Amniotic epithelial cell (primary cell): ENCODE results near the gene KCNT1.

Source experiments
- DNase-seq: peaks from one replicate; pipeline ENCODE4 v3.0.0-alpha.2; 2010; ENCODE audit warnings: low read depth

The KCNT1 gene

GRCh38 chr9:135747311-135747710 is 45.3 kb downstream of the KCNT1 start:
- no peak for DNase-seq

GRCh38 chr9:135748676-135749075 is 46.7 kb downstream of the KCNT1 start:
- DNase-seq, result no peak

GRCh38 chr9:135749171-135750045 is 47.4 kb downstream of the KCNT1 start:
- no peak for DNase-seq

DNA sequence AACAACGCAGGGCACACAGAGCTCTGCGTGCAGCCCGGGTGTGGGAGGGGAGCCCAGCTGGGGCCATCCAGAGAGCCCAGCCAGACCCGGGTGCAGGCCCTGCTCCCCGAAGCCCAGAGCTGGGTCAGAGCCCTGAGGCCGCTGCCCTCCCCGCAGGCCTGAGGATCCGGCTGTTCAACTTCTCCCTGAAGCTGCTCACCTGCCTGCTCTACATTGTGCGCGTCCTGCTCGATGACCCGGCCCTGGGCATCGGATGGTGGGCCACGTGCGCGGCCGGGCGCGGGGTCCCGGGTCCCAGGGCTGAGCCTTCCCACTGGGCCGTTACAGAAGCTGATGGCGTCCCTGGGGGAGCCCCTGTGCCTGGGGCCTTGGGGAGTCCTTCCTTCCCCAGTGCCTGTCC is 48.8 kb downstream of the KCNT1 start:
- DNase-seq, result no peak

GRCh38 chr9:135751501-135751900 is 49.5 kb downstream of the KCNT1 start:
- no peak for DNase-seq

DNA sequence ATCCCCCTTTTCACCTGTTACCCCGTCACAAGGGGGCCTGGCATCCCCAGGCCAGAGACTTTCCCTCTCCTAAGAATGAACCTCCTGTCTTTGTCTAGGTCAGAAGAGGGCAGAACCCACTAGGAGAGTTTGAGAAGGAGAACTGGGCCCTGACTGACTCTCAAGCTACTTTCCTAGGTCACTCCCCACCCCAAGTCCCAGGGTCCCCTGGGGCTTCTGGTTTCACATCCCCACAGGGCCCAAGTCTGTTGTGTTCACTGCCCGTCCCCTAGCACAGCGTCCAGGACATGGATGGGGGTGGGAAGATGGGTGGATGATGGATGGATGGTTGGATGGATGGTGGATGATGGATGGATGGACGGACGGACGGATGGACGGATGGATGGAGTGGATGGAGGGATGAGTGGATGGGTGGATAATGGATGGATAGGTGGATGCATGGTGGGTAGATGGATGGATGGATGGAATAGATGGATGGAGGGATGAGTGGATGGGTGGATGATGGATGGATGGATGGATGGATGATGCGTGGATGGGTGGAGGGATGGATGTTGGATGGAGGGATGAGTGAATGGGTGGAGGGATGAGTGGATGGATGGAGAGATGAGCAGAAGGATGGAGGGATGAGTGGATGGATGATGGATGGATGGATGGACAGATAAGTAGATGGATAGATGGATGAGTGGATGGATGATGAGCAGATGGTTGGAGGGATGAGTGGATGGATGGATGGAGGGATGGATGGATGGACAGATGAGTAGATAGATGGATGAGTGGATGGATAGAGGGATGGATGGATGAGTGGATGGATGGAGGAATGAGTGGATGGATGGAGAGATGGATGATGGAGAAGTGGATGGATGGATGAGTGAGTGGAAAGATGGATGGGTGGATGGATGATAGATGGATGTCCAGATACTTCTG is 50.6 kb downstream of the KCNT1 start:
- no peak for DNase-seq

DNA sequence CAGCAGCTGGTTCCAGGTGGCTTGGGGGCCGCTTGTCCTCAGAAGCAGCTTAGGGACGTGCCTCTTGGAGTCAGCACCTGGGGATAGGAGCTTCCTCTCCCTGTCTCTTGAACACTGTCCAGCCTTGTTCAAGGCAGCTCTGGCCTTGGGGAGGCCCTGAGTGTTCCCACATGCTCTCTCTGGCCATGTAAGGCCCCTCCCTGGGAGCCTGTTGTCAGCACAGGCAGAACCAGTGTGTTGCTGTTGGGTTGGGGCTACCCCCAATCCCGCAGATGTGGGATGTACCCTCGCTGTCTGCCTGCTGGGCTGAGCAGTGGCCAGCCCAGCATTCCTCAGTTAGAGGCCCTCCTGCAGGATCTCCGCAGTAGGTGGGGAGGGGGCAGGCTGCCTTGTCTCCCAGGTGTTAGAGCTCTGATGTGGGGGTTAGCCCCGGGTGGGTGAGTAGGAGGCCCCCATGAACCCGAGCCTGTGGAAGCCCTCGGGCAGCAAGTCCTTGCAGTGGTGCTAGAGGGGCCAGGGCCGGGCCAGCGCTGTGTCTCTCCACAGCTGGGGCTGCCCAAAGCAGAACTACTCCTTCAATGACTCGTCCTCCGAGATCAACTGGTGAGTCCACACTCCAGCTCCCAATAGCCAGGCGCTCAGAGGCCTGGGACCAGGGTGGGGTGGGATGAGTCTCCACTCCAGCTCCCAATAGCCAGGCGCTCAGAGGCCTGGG is 51.6 kb downstream of the KCNT1 start:
- DNase-seq, result no peak

DNA sequence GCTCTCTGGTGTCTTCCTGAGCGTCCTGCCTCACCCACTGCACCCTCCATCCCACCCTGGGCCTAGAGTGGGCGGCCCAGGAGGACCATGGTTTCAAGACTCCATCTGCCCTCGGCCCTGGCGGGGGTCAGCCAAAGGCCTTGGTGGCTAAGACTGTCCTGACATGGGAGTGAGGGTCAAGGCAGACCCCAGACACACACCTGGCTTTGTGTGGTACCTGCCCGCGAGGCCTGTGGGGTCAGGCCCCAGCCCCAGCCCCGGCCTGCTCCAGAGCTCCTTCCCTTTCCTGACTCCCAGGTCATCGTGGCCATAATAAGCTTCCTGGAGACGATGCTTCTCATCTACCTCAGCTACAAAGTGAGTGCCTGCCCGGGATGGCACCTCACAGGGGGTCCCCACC is 54.6 kb downstream of the KCNT1 start:
- DNase-seq, result no peak

- DNase-seq, result no peak
Measured at GRCh38 chr9:135757356-135757755, 55.4 kb downstream of the KCNT1 start.

DNA sequence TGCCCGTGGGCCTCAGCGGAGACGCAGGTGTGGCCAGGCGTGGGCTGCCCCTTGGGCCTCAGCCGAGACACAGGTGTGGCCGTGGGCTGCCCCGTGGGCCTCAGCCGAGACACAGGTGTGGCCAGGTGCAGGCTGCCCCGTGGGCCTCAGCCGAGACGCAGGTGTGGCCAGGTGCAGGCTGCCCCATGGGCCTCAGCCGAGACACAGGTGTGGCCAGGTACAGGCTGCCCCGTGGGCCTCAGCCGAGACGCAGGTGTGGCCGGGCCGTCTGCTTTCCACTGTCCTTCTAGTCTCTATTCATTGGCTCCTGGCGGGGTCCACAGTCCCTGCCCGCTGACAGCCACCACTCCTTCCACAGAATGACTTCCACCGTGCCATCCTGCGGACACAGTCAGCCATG is 56.1 kb downstream of the KCNT1 start:
- no peak for DNase-seq

DNA sequence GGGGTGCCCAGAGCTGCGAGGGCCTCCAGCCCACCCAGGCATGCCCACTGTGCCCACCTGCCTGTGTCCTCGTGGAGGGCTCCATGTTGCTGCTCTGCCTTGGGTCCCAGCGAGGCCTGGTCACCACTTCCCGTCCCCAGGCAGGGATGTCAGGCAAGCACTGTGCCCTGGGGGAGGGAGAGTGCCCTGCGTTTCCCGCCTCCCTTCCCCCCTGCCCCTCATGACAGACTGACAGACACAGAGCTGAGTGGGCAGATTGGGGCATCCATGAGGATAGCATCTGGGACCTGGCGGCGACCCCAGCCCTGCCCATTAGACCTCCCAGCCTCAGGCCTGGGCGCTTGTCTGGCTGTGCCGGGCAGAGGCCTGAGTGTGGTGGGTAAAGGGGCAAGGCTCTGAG is 56.9 kb downstream of the KCNT1 start:
- DNase-seq, result no peak

DNA sequence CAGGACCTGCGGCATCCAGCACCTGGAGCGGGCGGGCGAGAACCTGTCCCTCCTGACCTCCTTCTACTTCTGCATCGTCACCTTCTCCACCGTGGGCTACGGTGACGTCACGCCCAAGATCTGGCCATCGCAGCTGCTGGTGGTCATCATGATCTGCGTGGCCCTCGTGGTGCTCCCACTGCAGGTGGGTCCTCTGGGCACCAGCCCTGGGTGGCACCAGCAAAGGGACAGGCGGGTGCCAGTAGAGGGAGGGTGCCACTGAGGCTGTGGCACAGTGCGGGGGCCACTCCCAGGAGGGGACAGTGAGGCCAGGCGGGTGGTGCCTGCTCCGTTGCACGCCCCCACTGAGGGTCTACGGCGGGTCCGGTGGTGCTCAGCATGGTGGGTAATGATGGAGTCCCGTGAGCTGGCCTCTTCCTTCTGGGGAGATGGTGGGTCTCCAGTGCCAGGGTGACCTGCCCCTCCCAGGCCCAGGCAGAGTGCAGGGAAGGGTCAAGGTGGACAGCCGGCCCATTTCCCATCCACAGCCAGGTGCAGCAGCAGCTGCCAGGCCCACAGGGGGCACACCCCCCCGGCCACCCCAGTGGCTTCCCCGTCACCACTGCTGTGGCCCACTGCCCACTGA is 57.8 kb downstream of the KCNT1 start:
- DNase-seq, result no peak

DNA sequence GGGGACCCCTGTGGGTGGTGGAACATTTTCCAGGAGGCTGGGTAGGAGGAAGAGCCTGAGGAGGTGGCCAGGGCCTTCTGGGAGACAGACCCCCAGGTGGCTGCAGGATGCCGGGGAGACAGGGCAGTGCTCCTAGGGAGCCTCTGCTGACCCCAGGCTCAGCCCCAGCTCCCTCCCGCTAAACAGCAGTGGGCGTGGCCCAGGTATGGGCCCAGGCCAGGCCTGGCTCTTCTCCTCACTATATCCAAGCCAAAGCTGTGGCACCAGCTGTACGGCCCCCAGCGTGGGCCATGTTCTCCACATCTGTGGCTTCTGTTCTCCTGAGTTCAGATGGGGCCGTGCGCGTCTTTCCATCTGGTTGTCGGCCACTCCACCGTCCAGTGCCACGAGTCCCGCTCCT is 58.5 kb downstream of the KCNT1 start:
- no peak for DNase-seq

DNA sequence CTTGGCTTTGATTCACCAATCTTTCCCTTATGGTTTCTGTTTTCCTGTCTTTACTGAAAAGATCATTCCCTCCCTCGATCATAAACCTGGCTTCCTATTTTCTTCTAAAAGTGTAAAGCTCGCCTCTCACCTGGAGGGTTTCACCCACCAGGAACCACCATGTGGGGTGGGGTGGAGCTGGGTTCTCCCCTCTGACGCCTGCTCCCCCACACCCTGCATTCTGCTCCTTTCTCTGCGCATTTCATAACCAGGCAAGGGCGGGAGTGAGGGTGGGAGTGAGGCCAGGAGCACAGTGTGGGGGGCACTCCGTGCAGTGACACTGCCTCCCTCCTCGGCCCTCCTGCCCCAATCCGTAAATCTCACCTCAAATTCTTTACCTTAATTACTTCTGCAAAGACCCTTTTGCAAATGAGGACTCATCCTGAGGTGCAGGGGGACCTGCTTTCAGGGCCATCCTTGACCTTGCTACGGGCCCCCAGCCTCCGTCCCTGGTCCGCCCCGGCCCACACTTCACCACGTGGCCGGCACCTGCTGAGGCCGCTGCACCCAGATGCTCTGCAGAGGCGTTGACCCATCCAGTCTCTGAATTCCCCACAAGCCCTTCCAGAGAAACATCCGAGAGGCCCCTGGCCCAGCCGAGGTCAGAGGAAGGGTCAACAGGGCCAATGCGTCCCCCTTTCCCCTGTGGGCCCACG is 59.3 kb downstream of the KCNT1 start:
- no peak for DNase-seq

- DNase-seq, result no peak
Measured at GRCh38 chr9:135761845-135762168, 59.8 kb downstream of the KCNT1 start.

DNA sequence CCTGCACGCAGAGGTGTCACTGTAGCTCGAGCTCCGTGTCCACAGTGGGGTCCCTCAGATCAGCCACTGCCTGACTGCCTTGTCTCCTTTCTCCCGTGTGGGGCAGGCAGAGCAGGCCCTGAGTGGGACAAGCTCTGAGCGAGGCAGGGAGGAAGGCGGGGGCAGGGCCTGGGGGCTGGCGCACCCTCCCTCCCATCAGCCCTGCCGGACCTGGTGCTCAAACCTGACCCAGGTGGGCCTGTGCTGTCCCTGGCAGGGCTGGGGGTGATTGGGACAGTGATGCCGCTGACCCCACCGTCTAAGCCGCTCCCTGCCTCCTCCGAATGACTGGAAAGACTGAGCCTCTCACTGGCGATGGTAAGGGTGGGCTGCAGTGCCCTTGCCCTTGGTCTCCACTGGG is 60.9 kb downstream of the KCNT1 start:
- DNase-seq, result no peak

DNA sequence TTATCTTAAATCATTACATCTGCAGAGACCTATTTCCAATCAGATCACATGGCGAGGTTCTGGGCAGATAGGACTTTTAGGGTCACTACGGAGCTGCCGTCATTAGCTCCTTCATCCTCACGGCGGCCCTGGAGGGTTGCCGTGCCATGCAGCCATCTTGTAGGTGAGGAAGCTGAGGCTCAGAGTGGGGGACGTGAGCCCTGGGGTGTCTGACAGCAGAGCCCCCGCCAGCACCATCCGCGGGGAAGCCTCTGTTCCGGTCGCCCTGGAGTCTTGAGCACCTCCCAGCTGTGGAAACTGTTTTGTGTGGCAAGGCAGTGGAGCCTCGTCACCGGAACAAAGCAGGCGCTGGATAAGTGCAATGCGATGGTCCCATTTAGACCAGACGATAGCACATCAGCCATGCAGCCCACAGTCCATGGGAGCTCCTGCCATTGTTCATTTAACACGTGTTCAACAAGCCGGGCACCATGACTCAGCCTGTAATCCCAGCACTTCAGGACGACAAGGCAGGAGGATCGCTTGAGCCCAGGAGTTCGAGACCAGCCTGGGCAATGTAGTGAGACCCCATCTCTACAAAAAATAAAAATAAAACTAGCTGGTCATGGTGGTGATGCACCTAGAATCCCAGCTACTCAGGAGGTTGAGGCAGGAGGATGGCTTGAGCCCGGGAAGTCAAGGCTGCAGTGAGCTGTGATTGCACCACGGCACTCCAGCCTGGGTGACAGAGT is 61.9 kb downstream of the KCNT1 start:
- DNase-seq, result no peak

- DNase-seq, result no peak
Measured at GRCh38 chr9:135764731-135765130, 62.7 kb downstream of the KCNT1 start.

GRCh38 chr9:135765416-135765815 is 63.4 kb downstream of the KCNT1 start:
- DNase-seq, result no peak

GRCh38 chr9:135766251-135766650 is 64.3 kb downstream of the KCNT1 start:
- DNase-seq, result peak; percentile 49

- no peak for DNase-seq
Measured at GRCh38 chr9:135766707-135767106, 64.7 kb downstream of the KCNT1 start.
